Measurements from ENCODE around the gene CAPN13.

The CAPN13 gene

GRCh38 chr2:30737326-30737610 lies 70.0 kb downstream of the CAPN13 start:
- no peak for DNase-seq (ENCODE audit: extremely low read depth, low read depth)
- TF ChIP-seq CTCF (IDR thresholded peaks at IDR 0.05; ENCODE audit: low read depth, low read length): no peak

GRCh38 chr2:30736461-30737325 lies 70.6 kb downstream of the CAPN13 start:
- no peak for DNase-seq (ENCODE audit: extremely low read depth, low read depth)

GRCh38 chr2:30733876-30734520 lies 73.2 kb downstream of the CAPN13 start:
- no peak for DNase-seq (ENCODE audit: extremely low read depth, low read depth)
- no peak for TF ChIP-seq CTCF (IDR thresholded peaks at IDR 0.05; ENCODE audit: low read depth, low read length)

More at GRCh38 chr2:30736461-30737325, 70.6 kb downstream of the CAPN13 start:
- TF ChIP-seq CTCF (IDR thresholded peaks at IDR 0.05; ENCODE audit: low read depth, low read length): no peak

- DNase-seq (ENCODE audit: extremely low read depth, low read depth): no peak
Observed at GRCh38 chr2:30732876-30733275, 74.4 kb downstream of the CAPN13 start.

GRCh38 chr2:30732376-30732775 lies 74.9 kb downstream of the CAPN13 start:
- DNase-seq (ENCODE audit: extremely low read depth, low read depth): no peak
- no peak for TF ChIP-seq CTCF (IDR thresholded peaks at IDR 0.05; ENCODE audit: low read depth, low read length)

More at GRCh38 chr2:30732876-30733275, 74.4 kb downstream of the CAPN13 start:
- no peak for TF ChIP-seq CTCF (IDR thresholded peaks at IDR 0.05; ENCODE audit: low read depth, low read length)

GRCh38 chr2:30731706-30732105 lies 75.5 kb downstream of the CAPN13 start:
- no peak for TF ChIP-seq CTCF (IDR thresholded peaks at IDR 0.05; ENCODE audit: low read depth, low read length)

More at GRCh38 chr2:30731706-30732105, 75.5 kb downstream of the CAPN13 start:
- DNase-seq (ENCODE audit: extremely low read depth, low read depth): no peak
